NCI-H345 treated with DMSO at 0.1 percent for 48 hours (cell line): ENCODE measurements around the gene ROCK2.
"Not testable (repeated sequence)": the region's sequence is repeated elsewhere in the genome, so short reads cannot be mapped to it uniquely, and the experiment has no call there.

Experiments used
- DNase-seq: peaks from one replicate; lab custom pipeline; 2025; ENCODE audit not compliant: unreplicated experiment; lab: John Stamatoyannopoulos, UW

ROCK2 gene

DNA sequence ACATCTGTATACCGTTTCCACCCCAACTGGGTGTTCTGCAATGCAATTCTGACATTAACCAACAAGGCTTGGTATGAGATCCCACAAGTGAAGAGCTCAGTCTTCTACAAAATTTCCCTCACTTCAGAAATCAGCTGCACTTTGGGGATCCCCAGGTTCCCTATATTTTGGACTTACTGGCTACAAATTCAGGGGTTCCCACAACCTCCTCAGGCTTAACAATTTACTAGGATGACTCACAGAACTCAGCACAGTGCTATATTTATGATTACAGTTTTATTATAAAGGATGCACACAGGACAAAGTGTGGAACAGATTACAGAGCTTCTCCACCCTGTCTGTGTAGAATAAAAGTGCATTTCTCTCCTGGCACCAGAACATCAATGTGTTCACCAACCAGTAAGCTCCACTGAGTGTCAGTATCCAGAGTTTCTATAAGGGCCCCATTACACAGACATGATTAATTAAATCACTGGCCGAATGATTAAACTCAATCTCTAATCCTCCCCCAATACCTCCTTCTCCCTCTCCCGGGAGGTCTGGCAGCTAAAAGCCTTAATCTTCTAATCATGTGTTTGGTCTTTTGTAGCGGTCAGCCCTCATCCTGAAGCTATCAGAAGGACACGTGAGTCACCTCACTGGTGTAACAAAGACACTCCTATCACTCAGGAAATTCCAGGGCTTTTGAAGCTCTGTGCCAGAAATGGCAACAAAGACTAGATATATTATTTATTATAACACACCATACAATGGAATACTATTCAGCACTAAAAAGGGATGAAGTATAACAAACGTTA is 104.6 kb downstream of the ROCK2 start:
- no peak for DNase-seq

DNA sequence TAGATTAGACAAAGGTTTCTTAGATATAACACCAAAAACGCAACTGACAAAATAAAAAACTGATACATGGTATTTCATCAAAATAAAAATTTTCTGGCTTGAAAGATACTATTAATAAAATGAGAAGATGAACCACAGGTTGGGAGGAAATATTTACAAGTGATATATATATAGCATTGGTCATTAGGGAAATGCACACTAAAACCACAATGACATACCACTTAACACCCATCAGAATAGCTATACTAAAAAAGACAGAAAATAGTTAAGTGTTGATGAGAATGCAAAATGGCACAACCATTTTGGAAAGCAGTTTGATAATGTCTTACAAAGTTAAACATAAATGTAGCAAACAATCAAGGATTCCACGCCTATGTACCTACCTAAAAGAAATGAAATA is 105.3 kb downstream of the ROCK2 start:
- DNase-seq = no peak

DNA sequence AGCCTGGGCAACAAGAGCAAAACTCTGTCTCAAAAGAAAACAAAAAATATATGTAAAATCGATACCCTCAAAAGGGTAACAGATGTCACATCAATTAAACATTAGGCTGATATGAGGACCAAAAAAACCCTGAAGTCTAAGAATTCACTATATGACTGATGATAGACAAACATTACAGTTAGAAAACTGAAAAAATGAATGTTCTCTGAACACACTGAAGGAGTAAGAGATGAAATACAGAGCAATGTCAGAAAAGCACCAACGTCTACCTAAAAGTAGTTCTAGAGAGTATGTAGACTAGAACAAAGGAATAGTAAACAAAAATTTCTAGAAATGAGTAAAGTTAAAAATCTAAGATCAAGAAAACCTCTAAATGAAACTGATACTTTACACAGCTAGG is 107.3 kb downstream of the ROCK2 start:
- DNase-seq = no peak

DNA sequence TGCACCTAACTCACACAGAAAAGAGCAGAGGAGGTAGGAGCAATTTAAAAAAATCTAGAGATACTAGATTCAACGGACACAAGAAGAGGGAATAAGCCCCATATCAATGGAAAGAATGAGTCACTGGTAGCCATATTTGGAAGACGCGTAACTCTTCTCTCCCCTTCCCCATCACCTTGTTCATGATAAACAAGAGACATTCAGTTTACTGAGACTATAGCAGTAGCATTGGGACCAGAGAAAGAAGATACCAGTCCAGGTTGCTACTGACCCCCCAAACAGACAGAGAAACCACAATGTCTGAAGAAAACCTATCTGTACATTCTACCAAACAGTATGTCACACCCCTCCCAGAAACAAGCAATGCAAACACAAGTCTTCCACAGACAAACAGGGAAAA is 108.1 kb downstream of the ROCK2 start:
- DNase-seq = no peak

DNA sequence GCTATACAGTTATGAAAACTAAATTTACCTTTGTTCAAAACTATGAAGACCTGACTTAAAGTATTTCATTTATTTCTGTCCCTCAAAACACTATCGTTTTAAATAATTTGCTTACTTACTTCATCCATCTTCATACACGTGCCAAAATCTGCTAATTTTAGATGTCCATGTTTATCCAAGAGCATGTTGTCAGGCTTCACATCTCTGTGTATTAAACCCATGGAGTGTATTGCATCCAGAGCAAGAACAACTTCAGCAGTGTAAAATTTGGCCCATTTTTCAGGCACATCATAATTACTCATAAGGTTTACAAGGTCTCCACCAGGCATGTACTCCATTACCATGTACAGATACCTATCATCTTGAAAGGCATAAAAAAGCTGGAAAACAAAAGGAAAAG is 108.9 kb downstream of the ROCK2 start:
- no peak for DNase-seq

DNA sequence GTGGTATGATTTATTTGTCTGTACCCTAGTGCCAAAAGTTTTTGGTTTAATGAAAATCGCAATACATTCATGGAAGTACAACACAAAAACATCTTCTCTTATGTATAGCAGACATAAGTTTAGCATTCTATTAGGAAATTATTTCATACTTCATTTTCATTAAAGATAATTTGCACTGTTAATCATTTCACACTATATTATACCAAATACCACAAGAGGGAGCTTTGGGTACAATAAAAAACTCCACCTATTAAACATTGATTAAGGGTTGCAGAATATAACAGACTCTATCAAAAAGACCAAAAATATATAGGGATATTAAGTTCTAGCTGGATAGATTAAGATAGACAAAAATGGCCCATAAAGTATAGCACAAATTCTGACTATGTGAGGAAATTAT is 110.1 kb downstream of the ROCK2 start:
- no peak for DNase-seq

DNA sequence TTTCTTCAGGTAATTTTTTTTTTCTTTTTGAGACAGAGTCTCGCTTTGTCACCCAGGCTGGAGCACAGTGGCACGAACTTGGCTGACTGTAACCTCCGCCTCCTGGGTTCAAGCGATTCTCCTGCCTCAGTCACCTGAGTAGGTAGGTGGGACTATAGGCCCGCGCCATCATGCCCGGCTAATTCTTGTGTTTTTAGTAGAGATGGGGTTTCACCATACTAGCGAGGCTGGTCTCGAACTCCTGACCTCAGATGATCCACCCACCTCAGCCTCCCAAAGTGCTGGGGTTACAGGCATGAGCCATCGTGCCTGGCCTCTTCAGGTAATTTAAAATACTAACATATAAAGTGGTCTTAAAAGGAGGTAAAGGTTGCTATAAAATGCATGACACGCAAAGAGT is 113.2 kb downstream of the ROCK2 start:
- not testable (repeated sequence) for DNase-seq

DNA sequence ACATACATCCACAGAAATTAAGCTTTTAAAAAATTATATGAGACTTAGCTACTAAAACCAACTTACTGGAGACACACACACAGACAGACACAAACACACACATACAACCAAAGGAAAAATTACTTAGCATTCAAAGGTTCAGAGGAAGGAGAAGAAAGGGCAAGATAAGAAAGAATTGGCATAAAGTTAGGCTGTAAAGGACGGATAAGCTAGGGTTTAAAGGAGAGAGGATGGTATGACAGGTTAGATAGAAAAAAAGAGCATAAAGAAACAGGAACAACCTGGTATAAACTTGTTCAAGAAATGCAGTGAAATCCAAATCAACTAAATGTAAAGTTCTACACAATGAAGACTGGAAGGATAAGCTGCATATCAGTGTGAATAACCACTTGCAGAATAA is 115.7 kb downstream of the ROCK2 start:
- no peak for DNase-seq

DNA sequence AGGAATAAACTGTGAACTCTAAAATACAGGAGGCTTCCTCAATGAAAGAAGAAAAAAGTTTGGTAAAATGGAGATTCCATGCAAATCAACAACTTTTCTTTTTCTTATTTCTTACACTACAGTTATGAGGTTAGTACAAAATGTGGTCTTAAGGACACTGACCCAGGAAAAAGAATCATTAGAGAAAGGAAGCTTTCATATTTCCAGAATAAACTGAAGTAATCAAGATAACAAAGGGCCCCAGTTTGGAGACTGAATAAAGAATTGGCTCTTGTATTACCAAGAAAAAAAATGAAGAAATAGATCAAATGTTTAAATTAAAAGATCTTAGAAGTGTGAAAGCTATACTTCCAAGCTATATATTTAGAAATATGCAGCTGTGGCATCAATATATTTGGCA is 116.8 kb downstream of the ROCK2 start:
- no peak for DNase-seq

DNA sequence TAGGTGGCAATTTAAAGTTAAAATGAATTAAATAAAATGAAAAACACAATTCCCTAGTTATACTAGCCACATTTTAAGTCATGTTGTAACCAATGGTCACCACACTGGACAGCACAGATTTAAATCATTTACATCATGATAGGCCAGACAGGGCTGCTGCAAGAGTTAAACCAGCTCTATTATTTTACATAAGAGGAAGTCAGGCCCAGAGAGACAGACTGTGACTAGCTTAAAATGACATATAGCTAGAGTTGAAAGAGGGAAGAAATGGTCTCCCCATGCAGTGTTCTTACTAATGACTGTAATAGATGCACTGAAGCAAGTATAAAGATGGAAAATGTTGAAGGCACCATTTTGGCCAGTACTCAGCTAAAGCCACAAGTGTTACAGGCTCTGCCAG is 119.5 kb downstream of the ROCK2 start:
- DNase-seq = no peak

DNA sequence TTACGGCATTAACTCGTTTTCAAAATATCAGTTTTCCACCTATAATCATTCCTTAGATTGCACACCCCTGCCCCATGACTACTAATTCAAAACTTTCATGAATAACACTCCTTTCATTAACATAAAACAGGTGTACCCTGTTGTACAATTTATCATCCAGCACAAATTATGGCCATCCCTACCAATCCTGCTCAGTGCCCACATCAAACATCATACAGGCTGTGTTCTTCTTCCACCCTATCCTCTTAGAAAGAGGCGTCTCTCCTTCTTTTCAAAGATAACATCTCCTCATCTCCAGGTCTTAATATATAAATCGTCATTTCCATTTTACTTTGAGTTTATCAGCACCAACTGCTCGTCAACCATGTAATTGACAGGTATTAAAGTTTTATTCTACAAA is 121.6 kb downstream of the ROCK2 start:
- no peak for DNase-seq

DNA sequence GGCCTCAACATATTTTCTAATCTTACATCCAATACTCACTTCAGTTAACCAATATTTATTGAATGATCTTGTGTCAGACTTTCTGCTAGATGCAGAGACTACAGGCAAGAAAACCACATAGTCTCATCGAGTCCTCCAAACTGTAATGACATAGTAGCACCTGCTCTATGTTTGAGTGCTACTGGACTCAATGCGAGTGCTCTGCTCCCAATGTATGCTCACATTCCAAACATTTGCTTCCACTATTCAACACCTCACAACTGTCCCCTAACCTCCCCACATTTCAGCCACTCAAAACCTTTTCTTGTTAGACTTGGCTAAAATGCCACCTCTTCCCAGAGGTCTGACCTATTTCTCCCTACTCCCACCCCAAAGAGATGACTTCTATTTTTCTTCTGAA is 124.0 kb downstream of the ROCK2 start:
- no peak for DNase-seq

DNA sequence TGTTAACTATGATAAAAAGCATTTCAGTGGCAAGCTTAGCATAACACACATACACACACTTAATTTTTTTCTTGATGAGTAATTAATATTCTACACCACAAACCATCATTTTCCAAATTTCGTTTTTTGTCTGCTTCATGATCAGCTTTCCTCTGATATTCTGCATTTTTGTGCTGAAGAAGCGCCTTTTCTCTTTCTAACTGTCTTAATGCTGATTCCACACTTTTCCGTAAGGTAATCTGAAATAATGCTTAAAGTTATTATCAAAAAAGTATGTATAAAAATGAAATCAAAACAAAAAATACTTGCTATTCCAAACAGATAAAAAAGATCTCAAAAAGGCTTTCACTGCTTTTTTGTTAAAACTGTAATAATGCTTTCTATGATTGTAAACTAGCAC is 129.0 kb downstream of the ROCK2 start:
- DNase-seq = no peak

DNA sequence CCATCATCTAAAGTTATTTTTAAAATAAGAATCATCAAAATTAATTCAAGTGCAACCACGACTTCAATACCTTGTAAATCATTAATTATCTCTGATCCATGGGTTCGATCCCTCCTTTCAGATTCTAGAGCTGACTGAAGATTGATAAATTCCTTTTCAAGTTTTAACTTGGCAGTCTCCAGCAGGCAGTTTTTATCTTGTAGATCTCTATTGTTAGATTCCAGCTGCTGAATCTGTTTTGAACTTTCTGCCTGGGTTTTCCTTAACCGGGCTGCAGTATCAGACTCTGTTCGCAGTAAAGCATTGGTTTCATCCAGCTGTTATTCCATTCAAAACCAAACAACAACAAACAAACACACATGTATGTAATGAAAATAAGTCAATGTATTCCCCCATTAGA is 129.7 kb downstream of the ROCK2 start:
- DNase-seq = no peak

DNA sequence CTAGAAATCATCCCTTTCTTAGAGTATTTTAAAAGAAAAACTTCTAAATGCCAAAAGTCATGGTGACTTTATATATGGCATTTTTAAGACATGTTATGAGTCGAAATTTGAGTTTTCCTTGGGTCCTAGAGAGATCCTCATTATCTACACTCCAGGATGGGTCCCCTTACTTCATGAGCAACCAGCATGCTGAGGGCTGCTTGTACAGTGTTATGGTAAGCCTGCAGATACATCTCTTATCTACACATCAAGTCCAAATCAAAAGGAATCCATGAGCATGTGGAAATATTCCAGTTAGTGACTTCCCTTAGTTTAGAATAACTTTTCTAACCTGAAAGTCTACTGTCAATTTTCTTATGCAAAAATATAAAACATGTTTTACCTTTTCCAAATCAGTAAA is 130.5 kb downstream of the ROCK2 start:
- no peak for DNase-seq

DNA sequence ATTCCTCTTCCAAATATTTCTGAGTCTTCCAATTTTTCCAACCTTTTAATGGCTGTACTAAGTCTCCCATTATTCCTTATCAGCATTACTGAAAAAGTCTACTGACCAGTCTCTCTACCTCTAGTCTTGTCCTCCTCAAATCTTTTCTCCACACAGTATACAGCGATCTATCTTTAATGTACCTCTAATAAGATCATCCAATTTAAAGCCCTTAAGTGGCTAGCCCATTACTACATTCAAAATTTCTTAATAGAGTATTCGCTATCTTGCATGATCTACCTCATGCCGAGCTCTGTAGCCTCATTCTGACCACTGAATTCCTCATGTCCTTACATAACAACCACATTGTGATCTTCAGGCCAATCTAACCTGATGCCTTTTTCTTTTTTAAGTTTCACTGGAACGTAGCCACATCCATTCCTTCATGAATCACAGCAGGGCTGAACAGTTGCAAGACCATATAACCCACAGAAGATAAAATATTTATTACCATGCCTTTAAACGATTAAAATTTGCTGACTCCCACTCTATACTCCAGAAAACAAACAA is 131.3 kb downstream of the ROCK2 start:
- no peak for DNase-seq

DNA sequence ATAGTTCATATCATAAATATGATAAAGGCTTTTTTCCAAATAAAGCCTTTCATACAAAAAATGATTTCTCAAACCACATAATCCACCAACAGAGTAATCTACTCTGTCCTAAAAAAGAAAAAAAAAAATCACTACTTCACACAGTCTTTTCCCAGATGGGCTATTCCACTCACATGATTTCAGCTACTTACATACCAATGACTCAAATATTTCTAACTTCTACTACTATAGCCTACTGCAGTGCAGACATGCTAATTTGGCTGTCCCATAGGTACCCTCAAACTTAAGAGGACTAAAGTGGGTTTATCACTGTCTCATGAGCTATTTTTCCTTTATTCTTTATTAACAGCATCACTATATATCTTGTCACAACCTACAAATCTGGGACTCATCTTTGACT is 131.8 kb downstream of the ROCK2 start:
- no peak for DNase-seq

DNA sequence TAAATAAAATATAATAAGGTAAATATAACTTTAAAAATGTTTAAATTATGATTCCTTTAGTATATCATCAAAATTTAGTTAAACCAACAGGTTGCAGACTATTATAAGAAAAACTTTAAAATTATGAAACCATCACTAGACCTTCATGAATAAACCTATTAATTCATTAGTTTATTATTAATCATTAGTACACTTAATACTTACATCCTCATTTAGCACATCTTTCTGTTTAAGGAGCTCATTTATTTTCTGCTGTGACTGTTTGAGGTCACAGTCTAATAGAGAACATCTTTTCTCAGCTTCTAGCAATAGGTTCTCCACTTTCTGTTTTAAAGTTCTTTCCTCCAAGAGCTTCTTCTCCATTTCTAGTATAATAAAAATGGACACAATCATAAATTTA is 136.4 kb downstream of the ROCK2 start:
- no peak for DNase-seq

DNA sequence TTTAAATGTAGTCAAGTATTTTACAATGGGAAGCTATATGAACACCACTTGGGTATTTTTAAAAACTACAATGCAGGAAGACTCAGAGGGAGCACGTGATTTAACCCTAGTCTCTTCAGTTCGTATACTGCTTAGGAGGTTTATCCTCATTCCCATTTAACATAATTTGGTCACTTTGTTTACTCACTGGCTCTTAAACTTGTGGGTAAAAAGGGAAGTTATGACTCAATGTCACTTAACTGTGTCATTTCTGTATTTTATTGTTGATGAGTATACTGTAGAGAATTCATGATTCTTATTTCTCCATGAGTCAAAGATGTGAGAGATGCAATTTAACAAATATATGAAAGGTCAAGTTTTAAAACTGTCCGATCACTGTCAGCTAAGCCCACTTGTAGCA is 141.0 kb downstream of the ROCK2 start:
- DNase-seq = no peak

DNA sequence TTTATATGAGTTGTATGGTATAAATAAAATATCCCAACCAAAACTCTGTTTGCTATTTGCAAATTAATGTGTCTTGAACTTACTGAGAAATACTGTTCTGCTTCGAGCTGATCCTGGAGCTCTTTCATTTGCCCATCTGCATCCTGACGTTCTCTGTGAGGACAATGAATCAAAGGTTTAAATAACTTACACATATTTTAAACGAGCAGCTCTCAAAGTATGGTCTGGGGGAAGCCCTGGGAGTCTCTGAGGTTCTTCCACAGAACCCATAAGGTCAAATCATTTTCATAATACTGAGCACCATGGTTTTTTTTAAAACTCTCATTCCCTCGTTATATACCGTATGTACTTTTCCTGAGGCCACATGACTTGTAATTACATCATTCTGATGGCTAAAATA is 142.5 kb downstream of the ROCK2 start:
- DNase-seq = no peak

DNA sequence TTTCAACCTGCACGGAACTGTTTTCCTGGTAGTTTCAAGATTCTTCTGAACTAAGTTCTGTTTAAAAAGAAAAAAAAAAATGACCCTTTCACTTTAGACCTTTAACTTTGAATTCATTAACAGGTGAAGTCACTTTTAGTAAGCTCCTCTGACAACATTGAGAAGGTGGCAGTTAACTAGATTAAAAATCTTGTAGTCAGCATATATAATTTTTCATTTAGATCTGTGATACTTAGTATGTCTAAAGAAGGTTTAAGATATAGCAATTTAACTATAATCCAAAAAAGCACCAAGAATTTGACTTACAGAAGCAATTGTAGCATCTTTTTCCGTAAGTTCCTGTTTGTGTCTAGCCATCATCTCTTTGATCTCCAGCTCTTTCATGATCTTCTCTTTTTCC is 143.8 kb downstream of the ROCK2 start:
- no peak for DNase-seq

DNA sequence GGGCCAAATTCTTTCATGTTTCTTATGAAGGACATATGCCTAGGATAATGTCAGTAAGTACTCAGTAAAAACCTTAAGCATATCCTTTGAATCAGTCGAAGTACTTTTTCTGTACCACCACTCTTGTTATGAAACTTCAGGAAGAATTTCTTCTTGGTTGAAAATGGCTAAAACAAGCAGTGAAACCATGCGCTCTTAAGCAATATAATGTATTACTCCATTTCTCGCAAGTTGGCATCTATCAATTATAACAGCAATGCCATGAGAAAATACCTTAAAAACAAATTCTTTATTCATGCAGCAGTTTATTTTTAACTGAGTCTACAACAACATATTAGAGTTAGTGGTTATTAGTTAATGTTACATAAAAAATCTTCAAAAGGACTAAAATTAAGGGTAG is 148.2 kb downstream of the ROCK2 start:
- no peak for DNase-seq

DNA sequence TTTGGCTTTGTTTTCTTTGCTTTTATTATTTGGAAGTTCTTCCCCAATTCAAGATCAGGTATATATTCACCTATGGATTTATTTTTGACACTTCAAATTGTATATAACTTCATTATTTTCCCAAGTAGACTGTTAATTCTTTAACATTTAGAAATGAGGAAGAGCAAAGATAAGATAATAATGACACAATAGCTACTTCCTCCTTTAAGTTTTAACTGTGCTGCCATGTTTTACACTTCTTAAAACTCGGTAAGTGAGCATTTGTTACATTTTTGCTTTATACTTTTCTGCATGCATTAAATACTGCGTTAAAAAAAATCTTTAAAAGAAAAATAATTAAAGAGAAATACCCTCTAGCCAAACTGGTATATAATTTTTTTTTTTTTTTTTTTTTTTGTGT is 156.7 kb downstream of the ROCK2 start:
- DNase-seq = no peak
